Smooth muscle cell (in vitro differentiated cells): ENCODE results near the gene ANKS1A. TPM values are rescaled to one million over a fixed set of nuclear protein-coding genes. Genes with fewer than 3 reads are reported as not detected.

Source experiments
- DNase-seq: peaks from one replicate; lab custom pipeline; 2025; ENCODE audit not compliant: unreplicated experiment; lab: John Stamatoyannopoulos, UW
- H2AFZ ChIP-seq: fragments of 200-600 bp; sonication (generic); 2 replicates; pipeline ENCODE4 v1.6.0; 2016; ENCODE audit warnings: antibody characterized with exemption, low read depth, mild to moderate bottlenecking
- H3F3A ChIP-seq: fragments of 200-600 bp; sonication (generic); 2 replicates; pipeline ENCODE4 v1.6.0; 2017; ENCODE audit warnings: antibody characterized with exemption, low read depth
- H3K27ac ChIP-seq: fragments of 200-600 bp; sonication (generic); 2 replicates; pipeline ENCODE4 v1.5.1; 2016; ENCODE audit warnings: low read depth, mild to moderate bottlenecking
- H3K27me3 ChIP-seq: fragments of 200-600 bp; sonication (generic); 2 replicates; pipeline ENCODE4 v1.6.1; 2016; ENCODE audit warnings: low read depth, mild to moderate bottlenecking
- H3K36me3 ChIP-seq: fragments of 200-600 bp; sonication (generic); 2 replicates; pipeline ENCODE4 v1.5.1; 2016; ENCODE audit warnings: low read depth
- H3K4me1 ChIP-seq: fragments of 200-600 bp; sonication (generic); 2 replicates; pipeline ENCODE4 v1.5.1; 2016; ENCODE audit warnings: low read depth
- H3K4me2 ChIP-seq: fragments of 200-600 bp; sonication (generic); 2 replicates; pipeline ENCODE4 v1.6.0; 2016; ENCODE audit warnings: mild to moderate bottlenecking
- H3K4me3 ChIP-seq: fragments of 200-600 bp; sonication (generic); 2 replicates; pipeline ENCODE4 v1.5.1; 2016; ENCODE audit warnings: mild to moderate bottlenecking
- H3K79me2 ChIP-seq: fragments of 200-600 bp; sonication (generic); 2 replicates; pipeline ENCODE4 v1.6.0; 2016; ENCODE audit warnings: low read depth, mild to moderate bottlenecking
- H3K9ac ChIP-seq: fragments of 200-600 bp; sonication (generic); 2 replicates; pipeline ENCODE4 v1.6.0; 2016; ENCODE audit warnings: low read depth
- H3K9me3 ChIP-seq: fragments of 200-600 bp; sonication (generic); replicated peaks from 2 replicates; pipeline ENCODE4 v1.5.1; 2016; ENCODE audit warnings: low read depth
- H4K20me1 ChIP-seq: fragments of 200-600 bp; sonication (generic); 2 replicates; pipeline ENCODE4 v1.6.0; 2016; ENCODE audit warnings: low read depth
- WGBS: methylation state at CpG from one replicate; pipeline ENCODE4 v1.1.7; 2016; ENCODE audit warnings: low lambda C conversion rate; 5-methylcytosine and 5-hydroxymethylcytosine counted together
- polyA plus RNA-seq: library from polyadenylated mRNA; unstranded; fragments of >200 nt; fragmentation: Nextera tagmentation; extraction: Ambion mirVana; gene quantifications from 2 replicates; pipeline ENCODE4 v1.2.1, GENCODE V29; 2016
- total RNA-seq: library from RNA; depleted of rRNA; stranded (reverse); fragments of >200 nt; gene quantifications from 2 replicates; pipeline ENCODE4 v1.2.3, GENCODE V29; 2014
- TF ChIP-seq, protein P1 (sequence below): fragments of 200-600 bp; sonication (generic); IDR thresholded peaks from 2 replicates; pipeline ENCODE4 v1.5.1; 2017; ENCODE audit warnings: borderline replicate concordance, mild to moderate bottlenecking, antibody characterized with exemption; ENCODE audit not compliant: insufficient read depth, poor library complexity, severe bottlenecking

Gene ANKS1A
- total and polyA plus RNA-seq, 2 experiments from 2014 or later: 28.9 to 39.2 TPM

DNA sequence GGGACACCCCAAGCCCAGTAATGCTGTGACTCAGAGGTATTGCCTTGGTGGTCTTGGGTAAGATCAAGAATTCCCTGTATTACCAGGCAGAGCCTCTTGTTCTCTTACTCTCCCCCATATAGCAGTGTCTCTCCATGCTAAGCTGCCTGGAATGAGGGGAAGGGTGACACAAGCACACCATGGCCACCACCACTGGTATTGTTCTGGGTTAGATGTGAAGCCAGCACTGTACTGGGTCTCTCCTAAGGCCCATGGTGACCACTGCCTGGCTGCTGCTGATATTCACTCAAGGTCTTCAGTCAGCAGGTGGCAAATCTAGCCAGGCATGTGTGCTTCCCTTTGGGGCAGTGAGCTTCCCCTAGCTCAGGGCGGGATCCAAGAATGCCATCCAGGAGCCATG is 37.7 kb upstream of the ANKS1A start:
- Histone ChIP-seq H3K79me2 (no peaks in the 10 kb centered on the region), H4K20me1 (no peaks in the 10 kb centered on the region), H3K9ac (no peak overlapping the region), H3K27me3 (no peaks in the 10 kb centered on the region), H3K4me3 (no peak overlapping the region), H2AFZ (no peak overlapping the region), H3K4me2 (no peak overlapping the region), H3K36me3 (no peaks in the 10 kb centered on the region), H3K9me3 (no peaks in the 10 kb centered on the region), H3F3A (no peaks in the 10 kb centered on the region), H3K4me1 (no peaks in the 10 kb centered on the region), H3K27ac (no peak overlapping the region)
- DNase-seq: no peak
- 100% methylated on average over 1 of the region's 1 CpG for WGBS
- TF ChIP-seq, protein P1, sequence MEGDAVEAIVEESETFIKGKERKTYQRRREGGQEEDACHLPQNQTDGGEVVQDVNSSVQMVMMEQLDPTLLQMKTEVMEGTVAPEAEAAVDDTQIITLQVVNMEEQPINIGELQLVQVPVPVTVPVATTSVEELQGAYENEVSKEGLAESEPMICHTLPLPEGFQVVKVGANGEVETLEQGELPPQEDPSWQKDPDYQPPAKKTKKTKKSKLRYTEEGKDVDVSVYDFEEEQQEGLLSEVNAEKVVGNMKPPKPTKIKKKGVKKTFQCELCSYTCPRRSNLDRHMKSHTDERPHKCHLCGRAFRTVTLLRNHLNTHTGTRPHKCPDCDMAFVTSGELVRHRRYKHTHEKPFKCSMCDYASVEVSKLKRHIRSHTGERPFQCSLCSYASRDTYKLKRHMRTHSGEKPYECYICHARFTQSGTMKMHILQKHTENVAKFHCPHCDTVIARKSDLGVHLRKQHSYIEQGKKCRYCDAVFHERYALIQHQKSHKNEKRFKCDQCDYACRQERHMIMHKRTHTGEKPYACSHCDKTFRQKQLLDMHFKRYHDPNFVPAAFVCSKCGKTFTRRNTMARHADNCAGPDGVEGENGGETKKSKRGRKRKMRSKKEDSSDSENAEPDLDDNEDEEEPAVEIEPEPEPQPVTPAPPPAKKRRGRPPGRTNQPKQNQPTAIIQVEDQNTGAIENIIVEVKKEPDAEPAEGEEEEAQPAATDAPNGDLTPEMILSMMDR: no peak

DNA sequence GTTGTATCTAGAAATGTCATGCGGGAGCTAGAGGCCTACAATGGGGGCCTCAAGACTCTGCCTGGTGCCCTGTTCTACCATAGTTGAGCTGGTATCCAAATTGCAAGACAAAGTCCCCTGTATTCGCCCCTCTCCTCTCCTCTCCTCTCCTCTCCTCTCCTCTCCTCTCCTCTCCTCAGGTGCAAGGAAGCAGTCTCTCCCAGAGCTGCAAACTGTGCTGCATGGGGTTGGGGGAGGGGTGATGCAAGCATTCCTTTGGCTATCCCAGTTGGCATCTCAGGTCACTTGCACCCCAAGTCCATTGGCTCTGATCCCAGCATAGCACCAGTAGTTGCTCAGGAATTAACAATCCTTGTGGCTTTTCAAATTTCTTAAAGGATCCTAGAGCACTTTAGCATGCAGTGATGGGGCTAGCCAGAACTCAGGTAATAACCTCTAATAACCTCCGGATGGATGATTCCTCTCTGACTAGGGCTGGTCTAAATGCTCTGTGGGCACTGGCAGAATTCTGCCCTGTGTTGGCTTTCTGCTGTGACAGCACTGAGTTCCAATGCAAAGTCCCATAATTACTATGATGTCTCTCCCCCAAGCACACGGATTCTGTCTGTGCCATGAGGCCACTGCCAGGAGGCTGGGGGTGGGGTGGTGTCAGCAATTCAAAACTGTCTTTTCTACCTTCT is 36.5 kb upstream of the ANKS1A start:
- H3K9ac ChIP-seq: no peak overlapping the region
- no peaks in the 10 kb centered on the region for H3K9me3 ChIP-seq
- no peaks in the 10 kb centered on the region for H3K4me1 ChIP-seq
- no peak overlapping the region for H3K4me2 ChIP-seq
- no peaks in the 10 kb centered on the region for H3K27me3 ChIP-seq
- H3F3A ChIP-seq: no peaks in the 10 kb centered on the region
- no peak overlapping the region for H2AFZ ChIP-seq
- WGBS: 88% methylated on average over 4 of the region's 4 CpGs
- no peak for DNase-seq
- no peaks in the 10 kb centered on the region for H3K79me2 ChIP-seq
- no peaks in the 10 kb centered on the region for H4K20me1 ChIP-seq
- peaks cover 2% of the 10 kb centered on the region for H3K36me3 ChIP-seq
- H3K27ac ChIP-seq: no peak overlapping the region
- TF ChIP-seq, protein P1: no peak
- no peak overlapping the region for H3K4me3 ChIP-seq

DNA sequence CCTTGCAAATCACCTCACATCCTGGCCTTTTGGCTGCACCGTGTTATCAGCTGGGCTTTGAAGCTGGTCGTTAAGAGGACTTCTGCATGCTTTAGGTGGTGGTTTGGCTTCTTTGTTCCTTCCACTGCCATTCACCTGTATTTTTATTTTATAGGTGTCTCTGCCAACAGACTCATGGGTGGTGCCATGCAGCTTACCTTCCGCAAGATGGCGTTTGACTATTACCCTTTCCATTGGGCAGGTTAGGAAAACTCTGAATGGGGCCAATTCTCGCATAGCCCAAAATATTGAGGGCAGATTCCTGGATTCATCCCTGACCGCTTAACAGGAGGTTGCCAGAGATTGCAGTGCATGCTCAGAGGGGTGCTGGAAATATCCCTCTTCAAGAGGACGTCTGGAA is 33.6 kb upstream of the ANKS1A start:
- no peaks in the 10 kb centered on the region for H3F3A ChIP-seq
- DNase-seq: no peak
- no peaks in the 10 kb centered on the region for H3K79me2 ChIP-seq
- H3K9ac ChIP-seq: no peak overlapping the region
- no peaks in the 10 kb centered on the region for H4K20me1 ChIP-seq
- peaks cover 6% of the 10 kb centered on the region for H3K36me3 ChIP-seq
- TF ChIP-seq, protein P1: peak; percentile 11
- no peaks in the 10 kb centered on the region for H3K4me1 ChIP-seq
- H3K27ac ChIP-seq: no peak overlapping the region
- no peak overlapping the region for H3K4me3 ChIP-seq
- H2AFZ ChIP-seq: no peak overlapping the region
- no peaks in the 10 kb centered on the region for H3K27me3 ChIP-seq
- 79% methylated on average over 7 of the region's 7 CpGs for WGBS
- no peaks in the 10 kb centered on the region for H3K9me3 ChIP-seq
- H3K4me2 ChIP-seq: no peak overlapping the region

DNA sequence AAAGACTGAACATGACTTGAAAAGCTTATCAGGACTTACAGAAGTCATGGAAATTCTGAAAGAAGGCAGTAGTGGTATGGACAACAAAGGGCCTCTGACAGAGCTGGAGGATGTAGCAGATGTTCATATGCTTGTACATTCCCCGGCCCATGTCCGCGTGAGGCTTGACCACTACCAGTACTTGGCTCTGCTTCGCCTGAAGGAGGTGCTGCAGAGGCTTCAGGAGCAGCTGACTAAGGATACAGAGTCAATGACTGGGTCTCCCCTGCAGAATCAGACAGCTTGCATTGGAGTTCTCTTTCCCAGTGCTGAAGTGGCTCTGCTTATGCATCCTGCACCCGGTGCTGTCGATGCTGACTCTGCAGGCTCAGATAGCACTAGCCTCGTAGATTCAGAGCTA is 30.4 kb upstream of the ANKS1A start:
- no peak overlapping the region for H3K9ac ChIP-seq
- no peaks in the 10 kb centered on the region for H3F3A ChIP-seq
- no peaks in the 10 kb centered on the region for H4K20me1 ChIP-seq
- H3K9me3 ChIP-seq: no peaks in the 10 kb centered on the region
- TF ChIP-seq, protein P1: no peak
- no peak overlapping the region for H2AFZ ChIP-seq
- H3K27me3 ChIP-seq: no peaks in the 10 kb centered on the region
- no peak overlapping the region for H3K4me3 ChIP-seq
- no peak overlapping the region for H3K27ac ChIP-seq
- no peaks in the 10 kb centered on the region for H3K79me2 ChIP-seq
- WGBS: 87% methylated on average over 7 of the region's 7 CpGs
- DNase-seq: no peak
- H3K4me2 ChIP-seq: no peak overlapping the region
- peaks cover 6% of the 10 kb centered on the region for H3K36me3 ChIP-seq
- no peaks in the 10 kb centered on the region for H3K4me1 ChIP-seq
